Activated CD4-positive, alpha-beta T cell treated with anti-CD3 and anti-CD28 coated beads, Interleukin-2, amount 50 U/mL, for 4 hours (primary cell): ENCODE measurements around the gene TBC1D22A.
"Not testable (repeated sequence)": the region's sequence is repeated elsewhere in the genome, so short reads cannot be mapped to it uniquely, and the experiment has no call there.

ENCODE experiments used
- DNase-seq, 2 experiments: peaks; one replicate each; pipeline ENCODE4 v3.0.0-alpha.2; 2020

Gene TBC1D22A

DNA sequence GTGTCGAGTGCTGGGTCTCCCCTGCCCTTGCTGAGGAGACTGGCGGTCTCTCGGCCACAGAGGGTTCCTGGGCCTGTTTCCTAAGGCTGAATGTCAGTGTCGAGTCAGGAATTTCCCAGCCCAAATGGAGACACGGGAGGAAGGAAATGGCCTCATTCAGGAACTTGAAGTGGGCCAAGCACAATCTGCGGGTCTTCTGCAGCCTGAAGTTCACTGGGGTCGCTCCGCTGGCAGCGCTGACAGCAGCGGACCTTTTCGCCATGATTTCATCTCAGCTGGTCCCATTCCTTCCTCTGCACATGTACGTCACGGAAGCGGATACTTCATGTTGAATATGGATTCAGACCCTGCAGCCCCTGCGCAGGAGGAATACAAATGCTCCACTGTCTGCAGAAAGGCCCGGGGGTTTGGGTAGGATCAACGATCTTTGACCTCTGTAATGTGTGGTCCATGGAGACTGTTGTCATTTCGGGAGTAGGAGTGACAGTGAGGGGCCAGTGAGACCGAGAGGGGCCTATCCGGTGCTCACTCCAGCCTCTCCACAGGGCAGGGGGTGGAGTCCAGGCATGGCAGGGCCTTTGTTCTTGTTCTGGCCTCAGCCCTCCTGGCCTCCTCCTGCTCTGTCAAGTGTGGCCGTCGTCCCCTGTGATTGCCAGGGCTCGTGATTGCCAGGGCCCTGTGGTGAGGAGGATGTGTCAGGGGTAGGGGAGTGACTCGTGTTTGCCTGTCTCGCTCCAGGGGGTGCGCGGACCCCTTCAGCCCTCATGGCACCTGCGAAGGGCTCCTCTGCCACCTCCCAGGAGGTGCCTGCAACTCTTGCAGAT lies 402.3 kb downstream of the TBC1D22A start:
- DNase-seq = no peak

DNA sequence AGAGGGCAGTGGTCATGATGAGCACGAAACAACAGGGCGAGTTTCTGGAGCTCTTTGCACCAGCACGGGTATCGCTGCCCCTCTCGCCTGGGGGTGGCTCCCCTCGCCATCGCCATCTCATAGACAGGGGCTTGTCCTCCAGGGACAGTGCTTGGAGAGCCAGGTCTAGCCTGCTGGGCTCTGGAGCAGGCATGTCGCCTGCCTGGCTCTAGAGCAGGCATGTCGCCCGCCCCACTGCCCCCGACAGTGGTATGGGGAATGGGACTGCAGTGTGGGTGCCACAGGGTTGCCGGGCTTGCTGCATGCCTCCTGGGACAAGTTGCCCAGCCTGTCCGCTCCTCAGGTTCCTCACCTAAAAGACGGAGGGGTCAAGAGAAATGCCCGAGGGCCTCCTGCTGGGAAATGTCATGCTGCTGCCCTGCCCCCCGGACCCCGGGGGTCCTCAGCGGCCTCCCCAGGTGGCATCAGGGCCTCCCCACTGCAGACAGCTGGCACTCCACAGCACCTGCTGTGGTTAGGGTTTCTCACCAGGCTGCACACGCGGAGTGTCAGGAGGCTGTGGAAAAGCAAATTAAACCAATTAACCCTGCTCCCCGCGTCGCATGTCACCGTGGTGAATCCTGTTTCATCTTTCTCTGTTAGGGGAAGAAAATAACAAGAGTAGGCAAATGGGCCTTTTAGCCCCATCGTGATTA lies 403.0 kb downstream of the TBC1D22A start:
- DNase-seq = no peak

DNA sequence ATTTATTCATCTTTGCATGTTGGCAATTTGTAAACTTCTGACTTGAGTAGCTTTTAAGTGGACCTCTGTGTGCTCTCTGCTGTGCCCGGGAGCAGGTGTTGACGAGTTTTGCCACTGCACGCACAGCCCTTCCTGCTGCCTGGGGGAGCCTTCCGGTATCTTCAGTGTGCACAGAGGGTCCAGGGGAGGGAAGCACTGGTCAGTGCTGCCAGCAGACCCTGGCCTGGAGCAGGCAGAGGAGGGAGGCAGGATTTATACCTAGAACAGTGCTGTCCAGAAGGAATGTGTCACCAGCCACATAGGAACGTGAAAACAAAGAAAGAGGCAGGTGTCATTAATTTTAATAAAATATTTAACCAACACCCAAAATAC lies 403.6 kb downstream of the TBC1D22A start:
- DNase-seq = no peak

DNA sequence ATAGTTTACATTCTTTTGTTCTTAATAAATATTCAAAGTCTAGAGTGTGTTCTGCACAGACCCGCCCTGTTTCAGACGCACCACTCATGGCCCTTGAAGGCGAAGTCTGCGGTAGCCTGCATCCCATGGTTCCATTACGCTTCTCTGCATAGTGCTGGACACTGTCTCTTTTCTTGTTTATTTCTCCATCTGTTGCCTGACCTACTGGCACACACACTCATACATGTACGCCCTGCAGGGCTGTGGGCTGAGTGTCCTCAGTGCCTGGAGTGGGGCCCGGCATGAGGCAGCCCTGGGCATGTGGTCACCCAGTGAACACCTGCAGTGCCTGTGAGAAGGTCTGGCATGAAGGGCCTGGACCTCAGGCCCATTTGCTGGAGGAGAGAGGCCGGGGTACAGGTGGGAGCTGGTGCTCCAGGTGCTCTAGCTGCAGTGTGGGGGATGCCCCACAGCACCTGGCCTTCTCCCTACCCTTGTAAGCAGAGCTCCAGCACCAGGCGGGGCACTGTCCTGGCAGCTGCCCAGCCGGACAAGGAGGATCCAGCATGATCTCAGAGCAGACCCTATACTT lies 404.1 kb downstream of the TBC1D22A start:
- DNase-seq = no peak

DNA sequence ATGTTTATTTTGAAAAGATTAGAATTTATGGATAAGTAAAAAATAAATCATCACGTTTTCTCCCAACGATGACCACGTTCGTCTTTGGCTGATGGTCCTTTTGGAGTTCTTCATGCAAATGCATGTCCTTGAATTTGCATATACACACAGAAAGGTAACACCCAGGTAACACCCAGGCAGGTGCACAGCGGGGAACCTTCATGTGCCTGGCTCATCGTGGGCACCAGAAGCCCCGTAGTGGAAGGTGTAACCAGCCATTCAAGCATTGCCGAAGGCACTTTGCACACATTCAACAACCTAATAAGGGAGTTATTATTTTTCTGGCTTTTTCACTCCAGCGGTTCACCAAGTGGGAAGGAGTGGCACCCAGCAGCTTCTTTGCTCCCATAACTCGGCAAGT lies 404.6 kb downstream of the TBC1D22A start:
- no peak for DNase-seq

DNA sequence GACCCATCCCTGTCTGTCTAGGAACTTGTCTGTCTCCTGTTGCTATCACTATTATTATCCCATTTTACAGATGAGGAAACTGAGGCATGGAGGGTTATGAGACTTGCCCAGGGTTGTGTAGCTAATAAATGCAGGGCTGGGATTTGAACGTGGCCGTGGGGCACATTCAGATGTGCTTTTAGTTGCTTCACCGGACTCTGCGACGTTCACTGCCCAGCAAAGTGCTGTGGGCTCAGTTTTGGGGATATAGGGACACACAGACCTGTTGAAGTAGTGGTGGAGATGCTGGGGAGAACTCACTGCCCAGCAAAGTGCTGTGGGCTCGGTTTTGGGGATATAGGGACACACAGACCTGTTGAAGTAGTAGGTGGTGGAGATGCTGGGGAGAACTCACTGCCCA lies 405.5 kb downstream of the TBC1D22A start:
- not testable (repeated sequence) for DNase-seq

DNA sequence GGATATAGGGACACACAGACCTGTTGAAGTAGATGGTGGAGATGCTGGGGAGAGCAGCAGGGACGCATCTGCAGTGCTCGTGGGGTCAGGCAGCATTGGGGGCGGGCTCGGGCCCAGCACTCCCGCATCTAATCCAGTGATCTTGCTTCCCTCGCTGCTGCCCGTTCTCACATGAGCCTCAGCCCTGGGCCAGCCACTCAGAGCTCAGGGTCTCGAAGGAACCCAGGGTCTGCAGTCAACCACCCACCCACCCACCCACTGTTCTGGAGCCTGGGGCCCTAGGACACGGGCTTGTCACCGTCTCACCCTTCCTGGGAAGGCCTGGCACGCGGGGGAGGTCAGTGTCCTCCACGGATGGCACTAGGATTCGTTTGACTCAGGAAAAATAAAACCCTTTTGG lies 406.0 kb downstream of the TBC1D22A start:
- DNase-seq = no peak

DNA sequence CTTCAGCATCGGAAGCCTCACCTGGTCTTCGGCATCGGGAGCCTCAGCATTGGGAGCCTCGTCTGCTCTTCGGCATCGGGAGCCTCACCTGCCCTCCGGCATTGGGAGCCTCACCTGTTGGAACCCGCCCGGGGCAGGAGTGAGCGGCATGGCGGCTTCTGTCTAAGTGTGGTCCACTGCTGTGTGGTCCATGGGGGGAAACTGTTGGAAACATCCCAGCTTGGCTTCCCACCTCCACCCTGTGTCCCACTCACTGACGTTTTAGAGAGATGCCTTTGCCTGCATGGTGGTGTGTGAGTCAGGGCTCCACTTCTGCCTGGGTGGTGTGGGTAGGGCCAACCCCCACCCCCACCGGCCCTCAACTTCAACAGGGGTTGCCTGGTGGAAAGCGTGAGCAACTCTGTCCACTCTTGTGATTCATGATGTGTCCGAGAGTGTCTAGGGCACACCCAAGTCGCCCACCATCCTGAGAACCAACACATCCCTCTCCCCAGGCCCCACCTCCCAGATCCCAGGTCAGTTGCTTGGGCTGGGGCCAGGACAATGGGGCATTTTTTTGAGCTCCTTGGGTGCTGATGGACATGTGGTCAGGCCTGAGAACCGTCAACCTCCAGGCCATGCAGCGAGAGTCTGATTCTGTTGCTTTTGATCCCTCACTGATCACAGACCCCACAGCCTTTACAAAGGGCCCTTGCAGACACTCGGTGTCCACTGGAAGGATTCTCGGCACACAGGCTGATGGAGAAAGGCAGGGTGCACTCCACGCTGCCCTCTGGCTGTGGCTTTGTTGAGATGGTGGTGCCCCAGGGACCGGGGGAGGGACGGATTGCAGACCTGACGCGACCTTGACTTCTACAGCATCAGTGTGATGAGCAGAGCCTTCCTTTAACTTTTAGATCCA lies 406.7 kb downstream of the TBC1D22A start:
- DNase-seq = no peak

DNA sequence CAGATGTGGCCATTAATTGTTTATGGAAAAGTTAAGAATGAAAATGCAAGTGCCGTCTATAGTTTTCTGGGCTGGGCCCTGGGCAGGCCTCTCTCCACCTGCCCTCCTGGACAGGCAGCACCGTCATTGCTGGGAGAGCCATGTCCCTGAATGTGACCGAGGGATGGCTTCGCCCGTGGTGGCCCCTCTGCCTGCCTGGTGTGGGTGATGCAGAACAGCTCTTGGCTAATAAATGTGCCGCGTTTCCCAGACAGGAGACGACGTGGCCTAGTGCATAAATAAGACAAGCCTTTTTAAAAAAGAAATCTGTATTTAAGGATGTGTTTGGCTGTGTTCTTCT lies 407.3 kb downstream of the TBC1D22A start:
- DNase-seq = no peak

DNA sequence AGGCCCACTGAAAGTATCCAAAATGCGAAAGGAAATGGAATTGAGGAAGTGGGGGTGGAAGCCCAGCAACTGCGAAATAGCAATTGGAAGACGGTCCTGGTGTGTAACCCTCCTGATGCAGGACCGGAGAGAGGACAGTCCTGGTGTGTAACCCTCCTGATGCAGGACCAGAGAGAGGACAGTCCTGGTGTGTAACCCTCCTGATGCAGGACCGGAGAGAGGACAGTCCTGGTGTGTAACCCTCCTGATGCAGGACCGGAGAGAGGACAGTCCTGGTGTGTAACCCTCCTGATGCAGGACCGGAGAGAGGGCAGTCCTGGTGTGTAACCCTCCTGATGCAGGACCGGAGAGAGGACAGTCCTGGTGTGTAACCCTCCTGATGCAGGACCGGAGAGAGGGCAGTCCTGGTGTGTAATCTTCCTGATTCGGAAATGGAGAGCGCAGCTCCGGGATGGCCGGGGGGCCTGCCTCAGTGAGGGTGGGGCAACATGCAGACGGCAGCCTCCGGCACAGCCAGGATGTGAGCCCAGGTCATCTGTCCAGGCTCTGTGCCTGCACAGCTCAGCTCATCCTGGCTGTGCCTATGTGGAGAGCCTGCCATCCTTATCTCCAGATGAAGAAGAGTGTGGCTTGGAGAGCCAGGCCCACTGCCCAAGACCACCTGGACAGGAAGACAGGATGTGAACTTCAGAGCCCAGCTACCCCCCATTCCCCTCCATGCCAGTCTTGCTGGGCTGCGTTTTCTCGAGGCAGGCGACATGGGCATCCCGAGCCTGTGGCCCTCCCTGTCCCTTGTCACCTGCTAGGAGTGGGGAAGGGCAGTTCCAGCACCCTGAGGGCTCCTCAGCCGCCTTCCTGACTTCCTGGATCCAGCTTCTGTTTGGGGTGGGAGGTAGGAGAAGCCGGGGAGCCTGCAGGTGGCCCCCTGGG lies 408.3 kb downstream of the TBC1D22A start:
- not testable (repeated sequence) for DNase-seq

DNA sequence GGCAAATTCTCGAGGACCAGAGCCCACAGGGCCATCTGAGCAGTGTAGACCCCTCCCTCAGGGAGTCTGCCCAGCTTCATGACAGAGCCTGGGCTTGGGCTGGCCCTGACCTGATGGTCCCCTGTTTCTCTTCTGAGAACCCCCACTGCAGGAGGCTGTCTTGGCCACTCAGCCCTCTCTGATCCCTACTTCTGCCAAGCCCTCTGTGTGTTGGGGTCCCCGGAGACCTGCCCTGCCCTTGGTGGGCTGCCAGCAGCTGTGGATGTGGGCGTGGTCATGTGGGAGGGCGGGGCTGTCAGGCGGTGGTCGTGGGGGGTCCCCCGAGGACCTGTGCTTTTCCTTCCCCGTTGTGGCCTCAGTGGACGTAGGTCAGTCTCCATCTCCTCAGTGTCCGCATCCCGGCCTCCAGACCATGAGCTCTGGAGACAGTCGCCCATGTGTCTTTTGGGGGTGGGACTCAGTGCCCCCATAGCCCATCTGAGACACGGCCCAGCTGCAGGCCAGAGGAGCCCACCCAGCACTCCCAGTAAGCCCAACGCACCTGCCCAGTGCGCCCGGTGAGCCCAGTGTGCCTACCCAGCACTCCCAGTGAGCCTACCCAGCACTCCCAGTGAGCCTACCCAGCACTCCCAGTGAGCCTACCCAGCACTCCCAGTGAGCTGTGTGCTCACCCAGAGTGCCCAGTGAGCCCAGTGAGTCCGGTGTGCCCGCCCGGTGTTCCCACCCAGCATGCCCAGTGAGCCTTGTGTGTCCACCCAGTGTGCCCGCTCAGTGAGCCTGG lies 409.2 kb downstream of the TBC1D22A start:
- no peak for DNase-seq

DNA sequence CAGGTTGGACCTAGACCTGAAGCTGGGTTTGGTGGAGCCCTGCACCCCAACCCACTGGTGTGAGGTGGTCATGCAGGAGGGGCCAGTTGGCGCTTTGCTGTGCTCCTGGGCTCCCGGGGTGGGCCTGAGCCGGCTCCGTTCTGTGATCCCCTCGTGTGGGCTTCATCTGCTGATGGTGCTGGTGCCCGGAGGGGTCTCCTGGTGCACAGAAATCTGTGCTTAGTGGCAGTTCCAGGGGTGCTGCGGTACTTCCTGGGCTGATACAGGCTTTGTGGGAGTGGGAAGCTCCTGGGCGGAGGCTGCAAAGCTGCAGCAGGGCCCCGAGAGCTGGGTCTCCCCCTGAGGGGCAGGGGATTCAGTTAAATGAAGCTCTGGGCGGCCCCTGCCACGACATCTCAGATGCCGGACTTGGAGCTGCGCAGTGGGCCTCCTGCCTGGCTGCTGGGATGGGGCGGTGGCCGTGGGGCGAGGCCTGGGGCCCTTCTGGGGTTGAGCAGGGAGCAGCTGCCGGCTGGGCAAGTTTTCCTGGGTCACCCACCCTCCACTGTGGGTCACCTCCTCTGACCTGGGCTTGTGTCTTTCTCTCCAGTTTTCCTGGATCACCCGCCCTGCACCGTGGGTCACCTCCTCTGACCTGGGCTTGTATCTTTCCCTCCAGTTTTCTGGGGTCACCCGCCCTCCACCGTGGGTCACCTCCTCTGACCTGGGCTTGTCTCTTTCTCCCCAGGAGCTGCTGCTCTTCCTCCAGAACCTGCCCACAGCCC lies 410.5 kb downstream of the TBC1D22A start:
- DNase-seq = no peak

DNA sequence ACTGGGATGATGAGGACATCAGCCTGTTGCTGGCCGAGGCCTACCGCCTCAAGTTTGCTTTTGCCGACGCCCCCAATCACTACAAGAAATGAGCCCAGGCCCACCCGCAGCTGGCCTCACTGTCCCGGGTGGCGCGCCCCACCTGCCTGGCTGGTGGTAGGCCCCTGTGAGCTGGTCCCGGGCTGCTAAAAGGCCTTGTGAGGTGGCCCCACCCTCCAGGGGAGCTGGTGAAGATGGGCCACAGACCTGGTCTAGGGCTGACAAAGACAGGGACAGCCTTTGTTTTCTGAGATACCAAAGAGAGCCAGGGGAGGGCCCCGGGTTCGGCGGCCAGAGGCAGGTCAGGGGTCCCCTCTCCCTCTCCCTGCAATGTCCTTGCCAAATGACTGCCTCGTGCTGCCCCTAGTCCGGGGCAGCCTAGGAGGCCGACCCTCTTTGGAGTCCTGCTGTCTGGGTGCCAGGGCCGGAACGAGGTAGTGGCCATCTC lies 411.1 kb downstream of the TBC1D22A start:
- no peak for DNase-seq

DNA sequence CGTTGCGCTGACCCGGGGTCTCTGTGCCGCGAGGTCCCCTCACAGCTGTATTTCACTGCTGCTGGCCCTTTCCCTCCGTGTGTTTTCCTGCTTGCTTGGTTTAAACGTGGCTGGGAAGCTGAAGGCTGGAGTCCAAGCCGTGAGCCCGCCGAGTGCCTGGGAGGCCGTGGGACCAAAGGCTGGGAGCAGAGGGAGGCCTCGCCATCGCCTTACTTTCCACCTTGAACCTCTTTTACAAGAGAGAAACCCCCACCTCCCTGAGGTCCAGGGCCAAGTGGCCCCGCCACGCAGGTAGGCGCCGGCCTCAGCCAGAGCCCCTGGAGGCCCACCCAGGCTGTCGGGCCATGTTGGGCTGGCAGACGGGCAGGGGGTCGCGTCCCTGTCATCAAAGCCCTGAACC lies 411.6 kb downstream of the TBC1D22A start:
- DNase-seq = no peak

DNA sequence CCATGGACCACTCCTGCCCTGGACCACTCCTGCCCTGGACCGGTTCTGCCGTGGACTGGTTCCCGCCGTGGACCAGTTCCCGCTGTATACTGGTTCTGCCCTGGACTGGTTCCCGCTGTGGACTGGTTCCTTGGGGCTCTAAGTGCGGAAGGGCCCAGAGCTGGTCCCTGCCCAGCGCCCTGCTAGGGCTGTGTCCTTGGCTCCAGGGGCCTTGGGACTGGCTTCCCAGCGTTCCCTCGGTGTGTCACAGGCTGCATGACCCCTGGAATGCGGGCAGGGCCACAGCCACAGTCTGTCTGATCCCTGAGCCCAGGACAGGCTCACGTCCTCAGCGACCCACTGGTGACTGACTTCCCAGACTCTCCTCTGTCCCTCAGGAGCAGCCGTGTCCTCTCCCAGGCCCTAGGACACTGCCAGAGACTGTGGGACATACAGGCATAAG lies 412.2 kb downstream of the TBC1D22A start:
- no peak for DNase-seq

DNA sequence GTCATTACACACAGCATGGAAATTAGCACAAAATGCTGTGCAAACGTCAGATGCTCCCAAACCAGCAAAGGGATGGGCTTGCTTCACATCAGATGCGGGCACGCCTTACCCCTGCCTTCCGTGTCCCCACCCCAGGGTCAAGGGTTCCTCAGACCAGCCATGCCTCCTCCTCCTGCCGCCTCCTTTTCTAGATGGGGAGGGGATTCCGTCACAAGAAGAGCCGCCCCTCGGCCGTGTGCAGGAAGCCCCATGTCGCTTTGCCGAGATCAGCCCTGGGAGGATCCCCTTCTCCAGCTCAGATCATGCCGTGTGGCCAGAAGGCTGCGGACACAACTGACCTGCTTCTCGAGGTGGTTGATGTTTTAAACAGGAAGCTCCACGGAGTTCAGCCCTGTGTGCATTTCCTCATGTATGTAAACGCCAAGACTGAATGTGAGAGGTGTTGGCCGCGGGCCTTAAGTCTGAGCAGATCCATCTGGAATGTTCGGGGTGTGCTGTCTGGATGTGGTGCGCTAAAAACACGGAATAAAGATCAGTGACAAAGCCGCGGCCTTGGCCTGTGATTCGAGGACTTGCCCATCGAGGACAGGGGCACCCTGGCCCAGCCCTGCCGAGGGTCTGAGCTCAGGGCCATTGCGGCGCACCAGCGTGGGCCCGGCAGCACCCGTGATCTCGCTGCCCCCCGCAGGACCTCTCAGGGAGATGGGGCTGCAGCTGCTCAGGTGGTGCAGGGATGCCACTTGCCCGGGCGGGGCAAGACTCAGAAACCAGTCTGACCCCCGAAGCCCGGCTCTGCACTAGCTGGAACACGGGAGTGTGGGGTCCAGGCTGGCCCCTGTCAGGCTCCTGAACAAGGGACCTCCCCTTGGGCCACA lies 412.9 kb downstream of the TBC1D22A start:
- no peak for DNase-seq

DNA sequence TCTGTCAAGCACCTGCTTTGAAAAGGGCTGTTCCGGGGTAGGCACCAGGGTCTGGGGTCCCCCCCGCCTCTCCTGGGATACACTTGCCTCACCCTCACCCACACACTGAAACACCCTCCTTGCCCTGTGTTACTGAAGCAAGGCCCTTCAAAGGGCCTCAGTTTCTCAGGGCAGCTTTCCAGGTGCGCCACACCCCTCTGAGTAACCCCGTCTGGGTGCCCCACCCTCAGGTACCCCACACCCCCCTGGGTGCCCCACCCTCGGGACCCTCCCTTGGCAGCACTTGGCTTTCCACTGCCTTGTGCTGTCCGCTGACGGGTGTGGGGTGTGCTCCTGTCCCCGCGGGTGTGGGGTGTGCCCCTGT lies 413.6 kb downstream of the TBC1D22A start:
- DNase-seq = no peak

DNA sequence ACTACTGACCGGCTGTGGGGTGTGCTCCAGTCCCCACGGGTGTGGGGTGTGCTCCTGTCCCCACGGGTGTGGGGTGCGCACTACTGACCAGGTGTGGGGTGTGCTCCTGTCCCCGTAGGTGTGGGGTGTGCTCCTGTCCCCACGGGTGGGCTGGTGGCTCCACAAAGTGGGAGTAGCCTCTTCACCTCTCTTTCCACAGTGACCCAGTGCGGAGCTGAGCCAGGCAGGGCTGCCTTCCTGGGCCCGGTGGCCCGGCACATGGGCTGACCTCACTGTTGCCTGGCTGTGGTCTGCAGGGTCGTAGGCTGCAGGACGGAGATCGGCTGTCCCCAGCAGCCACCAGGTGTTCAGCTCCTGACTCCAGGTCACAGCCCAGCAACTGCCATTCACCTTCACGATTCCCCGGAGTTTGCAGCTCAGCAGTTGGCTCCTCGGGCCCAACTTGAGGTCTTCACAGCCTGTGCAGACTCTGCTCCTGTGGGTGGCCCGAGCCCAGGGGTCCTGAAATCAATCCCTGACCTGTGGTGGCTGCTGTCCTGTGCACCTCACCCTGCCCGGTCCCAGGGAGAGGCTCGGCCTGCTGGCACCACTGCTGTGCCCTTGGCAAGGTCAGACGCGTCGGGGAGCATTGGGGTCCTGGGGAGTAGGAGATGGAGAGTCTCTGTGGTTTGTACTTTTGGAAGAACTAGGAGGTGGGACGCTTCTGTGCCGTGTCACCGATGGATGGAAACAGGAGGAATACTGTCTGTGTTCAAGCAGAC lies 414.3 kb downstream of the TBC1D22A start:
- no peak for DNase-seq
